ENCODE results near the gene PPP1R12B.
A peak's percentile ranks its signal among the peaks of the same experiment; 100 is the strongest.
"Not testable (repeated sequence)": the region's sequence is repeated elsewhere in the genome, so short reads cannot be mapped to it uniquely, and the experiment has no call there.

Gene PPP1R12B

DNA sequence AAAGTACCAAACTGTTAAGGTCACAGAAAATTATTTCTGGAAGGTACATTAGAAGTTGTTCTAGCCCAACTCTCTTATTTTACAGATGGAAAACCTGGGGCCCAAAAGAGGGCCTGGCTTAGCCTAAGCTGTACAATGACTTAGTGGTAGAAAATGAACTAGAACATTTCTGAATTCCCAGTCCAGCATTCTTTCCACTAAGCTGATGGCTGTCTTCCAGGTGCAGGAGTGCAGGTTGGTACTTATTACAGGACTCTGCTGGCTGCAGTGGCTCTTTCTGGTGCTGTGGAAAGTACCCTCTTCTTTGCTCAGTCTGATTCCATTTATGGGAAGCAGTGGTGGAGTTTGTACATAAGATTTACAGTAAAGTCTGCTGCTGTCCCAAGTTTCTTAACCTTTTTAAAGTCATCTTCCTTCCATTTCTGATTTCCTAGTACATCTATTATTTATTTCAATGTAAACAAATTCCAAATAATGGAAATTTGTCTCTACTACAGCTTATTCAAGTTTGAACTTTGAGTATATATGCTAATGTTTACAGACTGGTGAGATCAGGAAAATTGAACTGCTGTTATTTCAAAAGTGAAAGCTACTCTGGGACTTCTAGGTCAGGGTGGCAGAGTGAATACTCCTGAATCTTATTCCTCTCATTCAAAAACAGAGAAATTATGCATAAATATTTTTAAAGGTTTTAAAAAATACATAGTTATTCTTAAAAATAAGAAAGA, 171.8 kb downstream of the PPP1R12B start:
- 0 out of 3 replicates have a peak, but pooled peaks have one; percentile 38 for ATAC-seq (ENCODE audit: low read depth)
- not testable (repeated sequence) for H3K9me3 ChIP-seq (ENCODE audit: severe bottlenecking); H3K27me3 ChIP-seq (ENCODE audit: insufficient read depth, poor library complexity, severe bottlenecking); H3K4me3 ChIP-seq (ENCODE audit: severe bottlenecking); H3K4me1 ChIP-seq (ENCODE audit: insufficient read depth, poor library complexity, severe bottlenecking); H3K27ac ChIP-seq (ENCODE audit: poor library complexity, severe bottlenecking); DNase-seq (ENCODE audit: low spot score); H3K36me3 ChIP-seq (ENCODE audit: low read depth)

GRCh38 chr1:202520857-202521216, 172.3 kb downstream of the PPP1R12B start:
- not testable (repeated sequence) for H3K27me3 ChIP-seq (ENCODE audit: insufficient read depth, poor library complexity, severe bottlenecking); H3K4me3 ChIP-seq (ENCODE audit: severe bottlenecking); DNase-seq (ENCODE audit: low spot score); H3K27ac ChIP-seq (ENCODE audit: poor library complexity, severe bottlenecking); H3K36me3 ChIP-seq (ENCODE audit: low read depth); H3K9me3 ChIP-seq (ENCODE audit: severe bottlenecking); H3K4me1 ChIP-seq (ENCODE audit: insufficient read depth, poor library complexity, severe bottlenecking); ATAC-seq (ENCODE audit: low read depth)

DNA sequence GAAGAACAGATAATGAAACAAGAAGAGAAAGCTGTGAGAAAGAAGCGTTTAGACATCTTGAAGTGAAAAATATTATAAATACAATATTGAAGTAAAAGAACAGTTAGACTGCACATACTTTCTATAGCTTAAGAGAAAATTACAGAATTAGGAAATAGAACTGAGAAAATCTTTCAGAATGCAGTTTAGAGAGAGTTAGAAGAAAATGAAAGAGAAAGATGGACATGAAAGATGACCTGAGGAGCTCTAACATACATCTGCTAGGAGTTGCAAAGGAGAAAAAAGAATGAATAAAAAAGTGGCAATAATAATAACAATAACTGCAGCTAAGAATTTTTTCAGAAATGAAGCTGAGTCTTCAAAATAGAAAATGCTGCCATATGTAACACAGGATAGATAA, 173.0 kb downstream of the PPP1R12B start:
- H3K9me3 ChIP-seq (ENCODE audit: severe bottlenecking); H3K4me3 ChIP-seq (ENCODE audit: severe bottlenecking); H3K4me1 ChIP-seq (ENCODE audit: insufficient read depth, poor library complexity, severe bottlenecking); H3K27me3 ChIP-seq (ENCODE audit: insufficient read depth, poor library complexity, severe bottlenecking); H3K27ac ChIP-seq (ENCODE audit: poor library complexity, severe bottlenecking); H3K36me3 ChIP-seq (ENCODE audit: low read depth); DNase-seq (ENCODE audit: low spot score); ATAC-seq (ENCODE audit: low read depth): not testable (repeated sequence)

DNA sequence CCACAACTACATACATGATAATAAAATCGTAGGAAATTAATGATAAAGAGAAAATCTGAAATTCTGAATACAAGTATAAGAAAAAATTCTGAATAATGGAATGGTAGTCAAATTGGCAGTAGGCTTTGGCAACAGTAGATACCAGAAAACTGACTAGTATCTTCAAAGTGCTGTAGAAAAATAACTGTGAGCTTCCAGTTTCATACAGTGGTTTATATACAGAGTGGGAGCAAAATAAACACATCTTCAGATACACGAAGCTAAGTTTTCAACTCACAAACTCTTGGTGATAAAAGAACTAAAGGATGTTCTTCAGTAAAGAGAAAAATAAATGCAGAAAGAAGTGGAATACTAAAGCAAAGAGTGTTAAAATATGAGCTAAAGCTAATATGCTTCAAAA, 173.4 kb downstream of the PPP1R12B start:
- no peaks in the 10 kb centered on the region for H3K36me3 ChIP-seq (ENCODE audit: low read depth)
- H3K4me1 ChIP-seq (ENCODE audit: insufficient read depth, poor library complexity, severe bottlenecking), result no peaks in the 10 kb centered on the region
- H3K9me3 ChIP-seq (ENCODE audit: severe bottlenecking), result no peaks in the 10 kb centered on the region
- H3K4me3 ChIP-seq (ENCODE audit: severe bottlenecking), result no peak overlapping the region
- TF ChIP-seq CTCF (IDR thresholded peaks at IDR 0.05; ENCODE audit: poor library complexity, severe bottlenecking), result no peak
- ATAC-seq (ENCODE audit: low read depth) (no peak), DNase-seq (ENCODE audit: low spot score) (no peak)
- H3K27ac ChIP-seq (ENCODE audit: poor library complexity, severe bottlenecking), result no peak overlapping the region
- H3K27me3 ChIP-seq (ENCODE audit: insufficient read depth, poor library complexity, severe bottlenecking), result no peaks in the 10 kb centered on the region

DNA sequence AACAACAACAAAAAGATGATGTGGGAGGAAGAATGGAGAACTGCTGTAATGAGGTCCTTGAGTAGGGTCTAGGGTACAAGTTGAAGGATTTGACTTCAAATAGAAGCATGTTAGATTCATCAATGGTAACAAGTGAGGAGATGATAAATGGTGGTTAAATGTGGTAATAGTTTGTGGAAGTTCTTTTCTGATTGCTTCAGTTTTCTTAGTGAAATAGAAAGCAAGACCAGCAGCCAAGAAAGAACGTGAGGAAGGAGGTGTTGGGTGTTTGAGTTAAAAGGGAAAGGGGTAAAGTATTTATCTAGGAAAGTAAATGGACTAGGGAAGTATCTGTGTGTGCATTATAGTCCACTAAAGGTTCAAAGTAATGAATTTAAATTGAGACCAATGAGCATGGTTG, 177.6 kb downstream of the PPP1R12B start:
- H3K27me3 ChIP-seq (ENCODE audit: insufficient read depth, poor library complexity, severe bottlenecking); ATAC-seq (ENCODE audit: low read depth); H3K4me3 ChIP-seq (ENCODE audit: severe bottlenecking); DNase-seq (ENCODE audit: low spot score); H3K9me3 ChIP-seq (ENCODE audit: severe bottlenecking); H3K27ac ChIP-seq (ENCODE audit: poor library complexity, severe bottlenecking); H3K36me3 ChIP-seq (ENCODE audit: low read depth); H3K4me1 ChIP-seq (ENCODE audit: insufficient read depth, poor library complexity, severe bottlenecking): not testable (repeated sequence)

DNA sequence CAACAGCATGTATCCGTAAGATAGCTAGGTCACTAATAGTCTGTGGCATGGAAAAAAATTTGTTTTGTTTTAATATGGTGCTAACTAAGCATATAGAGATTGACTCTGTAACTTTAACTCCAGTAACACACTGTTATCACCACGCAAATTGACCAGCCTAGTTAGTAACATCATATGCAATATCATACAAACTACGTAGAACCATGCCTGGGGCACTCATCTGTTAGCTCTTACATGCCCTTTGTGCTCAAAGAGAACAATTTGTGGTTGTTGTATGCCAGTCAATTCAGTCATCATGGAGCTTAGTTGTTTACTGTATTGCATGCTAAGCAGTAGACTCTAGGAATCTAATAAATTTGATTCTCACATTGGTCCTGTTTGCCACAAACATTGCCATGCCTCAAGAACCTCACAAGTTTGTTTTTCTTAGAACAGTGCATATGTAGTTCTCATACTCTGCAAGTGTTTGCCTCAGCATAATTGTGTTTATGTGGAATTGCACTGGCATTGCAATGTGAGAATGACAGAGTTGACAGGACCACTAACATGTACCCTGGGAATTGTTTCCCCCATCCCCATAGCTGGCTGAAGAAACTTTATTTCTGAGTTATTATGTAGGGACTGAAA, 179.7 kb downstream of the PPP1R12B start:
- not testable (repeated sequence) for DNase-seq (ENCODE audit: low spot score)

GRCh38 chr1:202530686-202531085, 182.2 kb downstream of the PPP1R12B start:
- H3K4me3 ChIP-seq (ENCODE audit: severe bottlenecking); H3K9me3 ChIP-seq (ENCODE audit: severe bottlenecking); H3K36me3 ChIP-seq (ENCODE audit: low read depth); H3K27me3 ChIP-seq (ENCODE audit: insufficient read depth, poor library complexity, severe bottlenecking); H3K4me1 ChIP-seq (ENCODE audit: insufficient read depth, poor library complexity, severe bottlenecking); DNase-seq (ENCODE audit: low spot score); ATAC-seq (ENCODE audit: low read depth); H3K27ac ChIP-seq (ENCODE audit: poor library complexity, severe bottlenecking): not testable (repeated sequence)

More for the DNA sequence above, 179.7 kb downstream of the PPP1R12B start:
- H3K4me3 ChIP-seq (ENCODE audit: severe bottlenecking); H3K27ac ChIP-seq (ENCODE audit: poor library complexity, severe bottlenecking); H3K9me3 ChIP-seq (ENCODE audit: severe bottlenecking); H3K36me3 ChIP-seq (ENCODE audit: low read depth); H3K27me3 ChIP-seq (ENCODE audit: insufficient read depth, poor library complexity, severe bottlenecking); ATAC-seq (ENCODE audit: low read depth); H3K4me1 ChIP-seq (ENCODE audit: insufficient read depth, poor library complexity, severe bottlenecking): not testable (repeated sequence)

GRCh38 chr1:202531472-202531811, 182.9 kb downstream of the PPP1R12B start:
- no peak for TF ChIP-seq CTCF (IDR thresholded peaks at IDR 0.05; ENCODE audit: poor library complexity, severe bottlenecking)
- Histone ChIP-seq H3K27me3 (ENCODE audit: insufficient read depth, poor library complexity, severe bottlenecking) (no peaks in the 10 kb centered on the region), H3K27ac (ENCODE audit: poor library complexity, severe bottlenecking) (no peak overlapping the region), H3K4me1 (ENCODE audit: insufficient read depth, poor library complexity, severe bottlenecking) (peaks cover 2% of the 10 kb centered on the region), H3K9me3 (ENCODE audit: severe bottlenecking) (no peaks in the 10 kb centered on the region), H3K4me3 (ENCODE audit: severe bottlenecking) (no peak overlapping the region), H3K36me3 (ENCODE audit: low read depth) (no peaks in the 10 kb centered on the region)
- no peak for DNase-seq (ENCODE audit: low spot score)
- ATAC-seq (ENCODE audit: low read depth), result no peak

GRCh38 chr1:202531812-202532616, 183.5 kb downstream of the PPP1R12B start:
- not testable (repeated sequence) for H3K36me3 ChIP-seq (ENCODE audit: low read depth); H3K4me3 ChIP-seq (ENCODE audit: severe bottlenecking); H3K27me3 ChIP-seq (ENCODE audit: insufficient read depth, poor library complexity, severe bottlenecking); ATAC-seq (ENCODE audit: low read depth); H3K27ac ChIP-seq (ENCODE audit: poor library complexity, severe bottlenecking); DNase-seq (ENCODE audit: low spot score); H3K9me3 ChIP-seq (ENCODE audit: severe bottlenecking); H3K4me1 ChIP-seq (ENCODE audit: insufficient read depth, poor library complexity, severe bottlenecking)

Measured in RWPE2 (cell line).